ENCODE data around the gene PDE1A.
"Not testable (repeated sequence)": the region's sequence is repeated elsewhere in the genome, so short reads cannot be mapped to it uniquely, and the experiment has no call there.

Gene PDE1A

GRCh38 chr2:182393270-182393760 lies 33.5 kb downstream of the PDE1A start:
- Histone ChIP-seq H3K9ac (ENCODE audit: low read depth, low read length, poor library complexity, severe bottlenecking) (no peak overlapping the region), H3K9me2 (replicated peaks; ENCODE audit: low read depth, low read length) (no peaks in the 10 kb centered on the region), H2AFZ (ENCODE audit: low read length) (no peak overlapping the region), H3K4me1 (ENCODE audit: insufficient read depth, low read length, poor library complexity, severe bottlenecking) (no peaks in the 10 kb centered on the region), H4K20me1 (ENCODE audit: insufficient read depth, low read length, poor library complexity, severe bottlenecking) (no peaks in the 10 kb centered on the region), H3K4me3 (ENCODE audit: low read length, poor library complexity, severe bottlenecking) (no peak overlapping the region), H3K79me2 (ENCODE audit: insufficient read depth, low read length) (no peaks in the 10 kb centered on the region), H3K36me3 (ENCODE audit: insufficient read depth, low read length) (no peaks in the 10 kb centered on the region), H3K9me3 (ENCODE audit: insufficient read depth, low read depth, low read length) (no peaks in the 10 kb centered on the region), H3K27me3 (ENCODE audit: insufficient read depth, low read length, poor library complexity, severe bottlenecking) (no peaks in the 10 kb centered on the region), H3F3A (ENCODE audit: low read depth) (no peaks in the 10 kb centered on the region), H3K4me2 (ENCODE audit: low read depth, low read length, poor library complexity, severe bottlenecking) (no peak overlapping the region)
- TF ChIP-seq EZH2phosphoT487 (IDR thresholded peaks at IDR 0.05; ENCODE audit: borderline replicate concordance) (no peak), CTCF (conservative IDR thresholded peaks at IDR 0.05; ENCODE audit: low read length) (no peak)

- no peak overlapping the region for H3K4me3 ChIP-seq (ENCODE audit: low read length, poor library complexity, severe bottlenecking)
- H3K4me2 ChIP-seq (ENCODE audit: low read depth, low read length, poor library complexity, severe bottlenecking) = no peak overlapping the region
- H3K9me3 ChIP-seq (ENCODE audit: insufficient read depth, low read depth, low read length) = no peaks in the 10 kb centered on the region
- H3K27me3 ChIP-seq (ENCODE audit: insufficient read depth, low read length, poor library complexity, severe bottlenecking) = no peaks in the 10 kb centered on the region
- no peaks in the 10 kb centered on the region for H3K9me2 ChIP-seq (replicated peaks; ENCODE audit: low read depth, low read length)
- H3K79me2 ChIP-seq (ENCODE audit: insufficient read depth, low read length) = no peaks in the 10 kb centered on the region
- H3K36me3 ChIP-seq (ENCODE audit: insufficient read depth, low read length) = no peaks in the 10 kb centered on the region
- no peak overlapping the region for H3K9ac ChIP-seq (ENCODE audit: low read depth, low read length, poor library complexity, severe bottlenecking)
- no peak for TF ChIP-seq CTCF (conservative IDR thresholded peaks at IDR 0.05; ENCODE audit: low read length)
- no peak for TF ChIP-seq EZH2phosphoT487 (IDR thresholded peaks at IDR 0.05; ENCODE audit: borderline replicate concordance)
- no peaks in the 10 kb centered on the region for H4K20me1 ChIP-seq (ENCODE audit: insufficient read depth, low read length, poor library complexity, severe bottlenecking)
- H3K4me1 ChIP-seq (ENCODE audit: insufficient read depth, low read length, poor library complexity, severe bottlenecking) = no peaks in the 10 kb centered on the region
- no peaks in the 10 kb centered on the region for H3F3A ChIP-seq (ENCODE audit: low read depth)
- no peak overlapping the region for H2AFZ ChIP-seq (ENCODE audit: low read length)
These were observed 35.4 kb downstream of the PDE1A start for GRCh38 chr2:182391443-182391842.

- not testable (repeated sequence) for H3K27me3 ChIP-seq (ENCODE audit: insufficient read depth, low read length, poor library complexity, severe bottlenecking); H3K9me3 ChIP-seq (ENCODE audit: insufficient read depth, low read depth, low read length); H3K9me2 ChIP-seq (replicated peaks; ENCODE audit: low read depth, low read length); H2AFZ ChIP-seq (ENCODE audit: low read length); H3K4me2 ChIP-seq (ENCODE audit: low read depth, low read length, poor library complexity, severe bottlenecking); H3K4me3 ChIP-seq (ENCODE audit: low read length, poor library complexity, severe bottlenecking); H3K79me2 ChIP-seq (ENCODE audit: insufficient read depth, low read length); H4K20me1 ChIP-seq (ENCODE audit: insufficient read depth, low read length, poor library complexity, severe bottlenecking); H3F3A ChIP-seq (ENCODE audit: low read depth); H3K36me3 ChIP-seq (ENCODE audit: insufficient read depth, low read length); H3K9ac ChIP-seq (ENCODE audit: low read depth, low read length, poor library complexity, severe bottlenecking); H3K4me1 ChIP-seq (ENCODE audit: insufficient read depth, low read length, poor library complexity, severe bottlenecking)
These were observed 40.5 kb downstream of the PDE1A start for GRCh38 chr2:182386267-182386880.

- no peak for TF ChIP-seq EZH2phosphoT487 (IDR thresholded peaks at IDR 0.05; ENCODE audit: borderline replicate concordance)
- TF ChIP-seq CTCF (conservative IDR thresholded peaks at IDR 0.05; ENCODE audit: low read length) = no peak
- H3K4me2 ChIP-seq (ENCODE audit: low read depth, low read length, poor library complexity, severe bottlenecking) = no peak overlapping the region
- no peaks in the 10 kb centered on the region for H3K9me2 ChIP-seq (replicated peaks; ENCODE audit: low read depth, low read length)
- no peak overlapping the region for H2AFZ ChIP-seq (ENCODE audit: low read length)
- no peaks in the 10 kb centered on the region for H3F3A ChIP-seq (ENCODE audit: low read depth)
- no peak overlapping the region for H3K9ac ChIP-seq (ENCODE audit: low read depth, low read length, poor library complexity, severe bottlenecking)
- H3K9me3 ChIP-seq (ENCODE audit: insufficient read depth, low read depth, low read length) = no peaks in the 10 kb centered on the region
- no peaks in the 10 kb centered on the region for H3K27me3 ChIP-seq (ENCODE audit: insufficient read depth, low read length, poor library complexity, severe bottlenecking)
- no peak overlapping the region for H3K4me3 ChIP-seq (ENCODE audit: low read length, poor library complexity, severe bottlenecking)
- no peaks in the 10 kb centered on the region for H3K4me1 ChIP-seq (ENCODE audit: insufficient read depth, low read length, poor library complexity, severe bottlenecking)
- no peaks in the 10 kb centered on the region for H4K20me1 ChIP-seq (ENCODE audit: insufficient read depth, low read length, poor library complexity, severe bottlenecking)
- no peaks in the 10 kb centered on the region for H3K36me3 ChIP-seq (ENCODE audit: insufficient read depth, low read length)
- H3K79me2 ChIP-seq (ENCODE audit: insufficient read depth, low read length) = no peaks in the 10 kb centered on the region
These were observed 42.0 kb downstream of the PDE1A start for GRCh38 chr2:182384860-182385259.

All from Loucy (cell line).